Mesodermal cell (in vitro differentiated cells): ENCODE results near the gene C1orf185.
"Not testable (repeated sequence)": the region's sequence is repeated elsewhere in the genome, so short reads cannot be mapped to it uniquely, and the experiment has no call there.

Experiments used
- H3K27ac ChIP-seq: 2 replicates; pipeline ENCODE4 v1.7.0; 2013; ENCODE audit warnings: mild to moderate bottlenecking, low read depth, low read length, moderate library complexity; ENCODE audit not compliant: severe bottlenecking
- H3K36me3 ChIP-seq: 2 replicates; pipeline ENCODE4 v1.7.1; 2013; ENCODE audit warnings: mild to moderate bottlenecking, low read length, moderate library complexity; ENCODE audit not compliant: control insufficient read depth, insufficient read depth
- H3K4me1 ChIP-seq: one replicate; pipeline ENCODE4 v1.7.1; 2013; ENCODE audit warnings: mild to moderate bottlenecking, low read length; ENCODE audit not compliant: insufficient read depth, control insufficient read depth, poor library complexity, severe bottlenecking
- H3K4me3 ChIP-seq: 2 replicates; pipeline ENCODE4 v1.7.0; 2013; ENCODE audit warnings: low read length, control low read depth, mild to moderate bottlenecking; ENCODE audit not compliant: insufficient read depth, poor library complexity, severe bottlenecking; ENCODE audit errors: extremely low read depth
- H3K9me3 ChIP-seq: 2 replicates; pipeline ENCODE4 v1.7.1; 2013; ENCODE audit warnings: mild to moderate bottlenecking, low read length, moderate library complexity; ENCODE audit not compliant: control insufficient read depth
- WGBS, 2 experiments: methylation state at CpG; one replicate each; pipeline ENCODE4 v1.1.5; 2013; ENCODE audit warnings: missing lambda C conversion rate in 2 of 2; ENCODE audit not compliant: insufficient coverage in 2 of 2; 5-methylcytosine and 5-hydroxymethylcytosine counted together

The C1orf185 gene

GRCh38 chr1:51168936-51169335, 66.9 kb downstream of the C1orf185 start:
- Histone ChIP-seq H3K4me3 (no peak overlapping the region), H3K36me3 (no peaks in the 10 kb centered on the region), H3K4me1 (no peaks in the 10 kb centered on the region), H3K27ac (no peak overlapping the region), H3K9me3 (no peaks in the 10 kb centered on the region)
- WGBS, 2 experiments: 97 to 100% methylated on average over 3 to 4 of the region's 4 CpGs

DNA sequence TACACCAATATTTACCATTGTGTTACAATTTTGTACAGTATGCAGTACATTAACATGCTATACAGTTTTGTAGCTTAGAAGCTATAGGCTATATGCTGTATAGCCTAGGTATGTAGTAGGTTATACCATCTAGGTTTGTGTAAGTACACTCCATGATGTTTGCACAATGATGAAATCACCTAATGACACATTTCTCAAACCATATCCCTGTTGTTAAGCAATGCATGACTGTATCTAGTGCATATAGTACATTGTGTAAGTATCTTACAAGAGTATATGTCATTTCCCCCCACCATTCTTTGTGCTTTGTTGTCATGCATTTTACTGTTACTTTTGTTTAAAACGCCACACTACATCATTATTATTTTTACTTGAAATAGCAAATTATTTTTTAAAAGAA, 68.3 kb downstream of the C1orf185 start:
- no peaks in the 10 kb centered on the region for H3K4me1 ChIP-seq
- no peak overlapping the region for H3K4me3 ChIP-seq
- H3K27ac ChIP-seq: no peak overlapping the region
- H3K36me3 ChIP-seq: no peaks in the 10 kb centered on the region
- WGBS, 2 experiments: no CpG with 5 or more reads among the region's 1 CpG
- H3K9me3 ChIP-seq: no peaks in the 10 kb centered on the region

GRCh38 chr1:51172811-51173210, 70.8 kb downstream of the C1orf185 start:
- Histone ChIP-seq H3K9me3 (no peaks in the 10 kb centered on the region), H3K27ac (no peak overlapping the region), H3K4me1 (no peaks in the 10 kb centered on the region), H3K36me3 (no peaks in the 10 kb centered on the region), H3K4me3 (no peak overlapping the region)
- no CpG with 5 or more reads among the region's 3 CpGs for WGBS, 2 experiments

DNA sequence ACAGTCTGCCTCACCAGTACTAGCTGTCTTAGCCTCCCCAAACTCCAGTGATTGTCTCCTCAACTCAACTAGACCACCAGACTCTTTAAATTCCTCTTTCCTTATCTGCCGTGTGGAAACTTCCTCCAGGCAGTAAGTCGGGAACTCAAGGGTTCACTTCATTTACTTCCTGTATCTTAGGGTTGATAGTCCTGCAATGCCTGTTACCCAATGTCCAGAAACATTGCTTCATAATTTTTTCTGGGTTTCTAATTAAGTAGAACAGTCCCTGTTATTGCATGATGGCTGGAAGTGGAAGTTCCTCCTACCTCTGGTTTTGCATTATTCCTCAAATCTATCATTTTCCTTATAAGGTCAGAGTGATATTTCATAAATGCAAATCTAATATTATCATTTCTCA, 73.2 kb downstream of the C1orf185 start:
- 83% methylated on average over 2 of the region's 2 CpGs; no CpG with 5 or more reads in 1 of the 2 experiments for WGBS, 2 experiments
- no peak overlapping the region for H3K27ac ChIP-seq
- H3K9me3 ChIP-seq: no peaks in the 10 kb centered on the region
- no peaks in the 10 kb centered on the region for H3K4me1 ChIP-seq
- no peaks in the 10 kb centered on the region for H3K36me3 ChIP-seq
- no peak overlapping the region for H3K4me3 ChIP-seq

GRCh38 chr1:51177988-51178387, 76.0 kb downstream of the C1orf185 start:
- not testable (repeated sequence) for H3K27ac ChIP-seq, H3K9me3 ChIP-seq, H3K36me3 ChIP-seq, H3K4me1 ChIP-seq, H3K4me3 ChIP-seq
- 90 to 93% methylated on average over 6 of the region's 6 CpGs for WGBS, 2 experiments

DNA sequence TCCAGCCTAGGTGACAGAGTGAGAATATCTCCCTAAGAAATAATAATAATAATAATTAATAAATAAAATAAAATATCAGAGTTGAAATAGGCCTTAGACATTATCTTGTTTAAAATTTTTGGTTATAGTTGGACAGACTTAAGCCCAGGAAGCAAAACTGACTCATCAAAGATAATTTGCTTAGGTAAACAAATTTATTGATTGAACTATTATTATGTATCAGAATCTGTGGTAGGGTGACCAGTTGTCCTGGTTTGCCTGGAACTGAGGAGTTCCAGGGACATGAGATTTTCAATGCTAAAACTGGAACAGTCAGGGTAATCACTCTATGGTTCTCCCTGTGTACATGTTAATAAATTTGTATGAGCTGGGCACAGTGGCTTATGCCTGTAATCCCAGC, 86.2 kb downstream of the C1orf185 start:
- H3K4me3 ChIP-seq: no peak overlapping the region
- no peaks in the 10 kb centered on the region for H3K9me3 ChIP-seq
- no peaks in the 10 kb centered on the region for H3K36me3 ChIP-seq
- H3K27ac ChIP-seq: no peak overlapping the region
- no peaks in the 10 kb centered on the region for H3K4me1 ChIP-seq

DNA sequence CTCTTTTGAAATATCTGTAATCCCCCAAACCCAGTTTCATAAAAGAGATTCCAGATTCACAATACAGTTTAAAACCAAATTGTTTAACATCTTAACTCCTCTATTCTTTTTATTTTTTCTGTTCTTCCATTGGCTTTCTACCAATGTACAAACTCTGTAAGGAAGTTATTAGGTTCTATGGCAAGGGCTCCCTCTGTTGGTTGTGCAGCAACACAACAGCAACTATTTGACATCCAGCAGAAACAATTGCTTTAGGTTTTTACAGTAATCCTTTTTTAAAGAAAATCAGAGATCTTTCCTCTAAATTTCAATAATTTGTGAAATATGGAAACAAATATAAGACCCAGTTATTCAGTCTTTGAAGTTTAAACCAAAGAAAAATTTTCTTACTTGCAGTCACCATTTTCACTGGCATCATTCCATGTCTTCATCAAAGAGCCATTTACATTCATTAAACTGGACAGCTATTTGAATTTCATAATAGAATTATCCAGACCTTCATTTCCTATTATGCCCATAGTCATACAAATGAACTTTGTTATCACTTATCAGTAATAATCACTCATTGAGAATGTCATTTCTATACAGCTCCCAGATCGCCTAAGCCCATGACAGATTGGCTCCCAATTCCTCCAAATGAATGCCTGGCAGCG, 87.5 kb downstream of the C1orf185 start:
- no peak overlapping the region for H3K4me3 ChIP-seq
- no peaks in the 10 kb centered on the region for H3K4me1 ChIP-seq
- no peak overlapping the region for H3K27ac ChIP-seq
- WGBS, 2 experiments: 69 to 100% methylated on average over 1 to 2 of the region's 2 CpGs
- no peaks in the 10 kb centered on the region for H3K9me3 ChIP-seq
- H3K36me3 ChIP-seq: no peaks in the 10 kb centered on the region

DNA sequence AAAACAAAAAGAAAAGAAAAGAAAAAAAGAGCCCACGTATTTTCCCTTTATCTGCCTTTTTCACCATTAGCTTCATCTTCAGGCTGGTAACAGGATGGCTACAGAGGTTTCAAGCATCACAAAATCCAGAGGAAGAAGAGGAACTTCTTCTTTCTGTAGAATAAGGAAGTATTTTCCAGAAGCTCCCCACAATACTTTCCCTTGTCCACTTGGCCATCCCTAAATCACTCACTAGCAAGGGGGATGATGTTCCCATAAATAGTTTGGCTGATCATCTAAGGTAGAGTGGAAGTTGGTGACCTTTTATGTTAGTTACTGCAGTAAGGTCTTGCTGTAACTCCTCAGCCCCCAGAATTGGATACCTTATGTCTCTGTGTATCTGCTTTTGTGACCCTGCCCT, 88.9 kb downstream of the C1orf185 start:
- Histone ChIP-seq H3K36me3 (no peaks in the 10 kb centered on the region), H3K4me1 (no peaks in the 10 kb centered on the region), H3K27ac (no peak overlapping the region), H3K4me3 (no peak overlapping the region), H3K9me3 (no peaks in the 10 kb centered on the region)
- WGBS, 2 experiments: no CpG with 5 or more reads among the region's 1 CpG

DNA sequence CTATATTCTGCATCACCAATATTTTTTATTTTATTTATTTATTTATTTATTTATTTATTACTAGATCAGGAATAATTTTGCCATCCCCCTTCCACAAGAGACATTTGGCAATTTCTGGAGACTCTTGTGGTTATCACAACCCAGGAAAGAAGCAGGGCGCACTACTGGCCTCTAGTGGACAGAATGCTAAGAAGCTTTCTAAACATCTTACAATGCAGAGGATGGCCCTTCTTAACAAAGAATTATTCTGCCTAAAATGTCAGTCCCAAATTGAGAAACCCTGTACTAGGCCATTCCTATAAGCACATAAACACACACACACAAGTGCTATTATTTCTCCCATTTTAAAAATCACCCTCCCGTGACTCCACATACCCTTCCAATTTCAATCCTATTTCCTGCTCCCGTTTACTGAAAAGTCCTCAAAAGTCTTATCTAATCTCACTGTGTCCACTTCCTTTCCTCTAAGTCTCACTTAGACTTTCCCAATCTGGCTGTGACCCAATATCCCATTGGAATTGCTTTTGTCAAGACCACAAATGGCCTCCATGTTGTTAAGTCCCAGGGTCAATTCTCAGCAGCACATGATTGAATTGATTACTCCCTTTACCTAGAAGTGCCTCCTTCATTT, 90.3 kb downstream of the C1orf185 start:
- Histone ChIP-seq H3K36me3 (no peaks in the 10 kb centered on the region), H3K4me1 (no peaks in the 10 kb centered on the region), H3K9me3 (no peaks in the 10 kb centered on the region), H3K4me3 (no peak overlapping the region), H3K27ac (no peak overlapping the region)
- WGBS, 2 experiments: 56 to 77% methylated on average over 2 of the region's 3 CpGs

DNA sequence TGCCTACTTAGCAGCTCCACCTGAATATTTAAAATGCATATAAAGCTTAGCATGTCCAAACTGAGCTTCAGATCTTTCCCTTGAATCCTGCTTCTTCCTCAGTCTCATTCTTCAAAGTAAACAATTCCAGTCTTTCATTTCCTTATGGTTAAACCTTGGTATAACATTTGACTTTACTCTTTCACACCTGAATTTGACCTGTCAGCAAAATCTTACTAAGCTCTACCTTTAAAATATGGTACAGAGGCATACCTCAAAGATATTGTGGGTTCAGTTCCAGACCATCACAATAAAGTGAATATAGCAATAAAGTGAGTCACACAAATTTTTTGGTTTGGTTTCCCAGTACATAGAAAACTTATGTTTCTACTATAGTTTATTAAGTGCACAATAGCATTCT, 91.5 kb downstream of the C1orf185 start:
- Histone ChIP-seq H3K9me3 (no peaks in the 10 kb centered on the region), H3K4me1 (no peaks in the 10 kb centered on the region), H3K27ac (no peak overlapping the region), H3K4me3 (no peak overlapping the region), H3K36me3 (no peaks in the 10 kb centered on the region)
